ENCODE data around the gene RNF44. TPM values are rescaled to one million over a fixed set of nuclear protein-coding genes. Genes with fewer than 3 reads are reported as not detected.

Gene RNF44
- total RNA-seq, 1 donor from 2014 or later: 9.6 TPM

DNA sequence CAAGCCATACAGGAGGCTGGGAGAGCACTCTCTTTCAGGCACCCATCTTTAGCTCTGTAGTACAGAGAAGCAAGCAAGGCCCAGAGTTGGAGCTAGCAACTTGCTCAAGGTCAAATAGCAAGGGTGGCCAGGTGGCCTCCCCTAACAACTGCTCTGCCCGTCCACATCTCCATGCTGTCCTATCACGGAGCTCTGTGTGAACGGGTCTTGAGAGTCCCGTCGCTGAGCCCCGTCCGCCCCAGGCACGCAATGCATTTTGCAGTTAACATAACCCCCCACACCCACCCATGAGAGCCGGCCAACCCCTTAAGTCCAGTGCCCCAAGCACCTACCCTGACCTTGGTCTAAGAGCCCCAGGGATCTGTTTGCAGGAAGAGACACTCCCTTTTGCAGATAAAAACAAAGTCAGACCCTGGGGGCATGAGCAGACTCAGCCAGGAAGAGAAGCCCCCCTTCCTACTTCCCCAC is 1.5 kb downstream of the RNF44 start:
- peak; percentile 31 for DNase-seq (ENCODE audit: low read depth)

- peak; percentile 19 for DNase-seq (ENCODE audit: low read depth)
Measured at GRCh38 chr5:176535101-176535663, 2.0 kb downstream of the RNF44 start.

GRCh38 chr5:176534640-176535039 is 2.6 kb downstream of the RNF44 start:
- DNase-seq (ENCODE audit: low read depth): no peak

- no peak for DNase-seq (ENCODE audit: low read depth)
Measured at GRCh38 chr5:176533894-176534611, 3.1 kb downstream of the RNF44 start.

- no peak for DNase-seq (ENCODE audit: low read depth)
Measured at GRCh38 chr5:176533390-176533789, 3.8 kb downstream of the RNF44 start.

- DNase-seq (ENCODE audit: low read depth): no peak
Measured at GRCh38 chr5:176532795-176533194, 4.4 kb downstream of the RNF44 start.

DNA sequence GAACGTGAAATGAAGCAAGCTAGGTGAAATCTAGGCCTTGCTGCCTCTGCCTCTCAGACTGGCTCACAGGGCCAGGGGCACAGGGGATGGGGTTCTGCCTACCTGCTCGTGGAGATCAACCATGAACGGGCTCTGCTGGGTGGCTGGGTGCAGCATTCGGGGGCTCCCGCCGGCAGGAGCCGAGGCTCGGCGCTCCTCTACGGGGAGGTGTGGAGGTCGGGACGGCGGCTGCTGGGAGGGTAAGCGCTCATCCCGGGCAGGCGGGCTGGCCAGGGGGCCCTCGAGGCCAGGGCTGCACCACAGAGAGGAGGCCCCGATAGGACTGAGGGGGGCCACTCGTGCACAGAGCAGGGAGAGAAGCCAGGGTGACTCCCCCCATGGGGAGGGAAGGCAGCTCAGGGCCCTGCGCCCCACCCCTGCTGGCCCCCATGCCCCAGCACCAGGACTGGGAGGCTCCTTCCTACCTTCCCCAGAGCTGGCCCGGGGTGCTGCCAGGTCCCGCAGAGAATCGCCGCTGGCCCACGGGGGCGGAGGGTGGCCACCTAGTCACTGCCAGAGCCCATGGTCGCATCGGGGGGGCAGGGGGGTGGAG is 5.2 kb downstream of the RNF44 start:
- no peak for DNase-seq (ENCODE audit: low read depth)

- peak; percentile 58 for DNase-seq (ENCODE audit: low read depth)
Measured at GRCh38 chr5:176530983-176531901, 6.0 kb downstream of the RNF44 start.

GRCh38 chr5:176530393-176530982 is 6.7 kb downstream of the RNF44 start:
- no peak for DNase-seq (ENCODE audit: low read depth)

- no peak for DNase-seq (ENCODE audit: low read depth)
Measured at GRCh38 chr5:176529741-176530141, 7.5 kb downstream of the RNF44 start.

GRCh38 chr5:176529116-176529740 is 8.0 kb downstream of the RNF44 start:
- no peak for DNase-seq (ENCODE audit: low read depth)

DNA sequence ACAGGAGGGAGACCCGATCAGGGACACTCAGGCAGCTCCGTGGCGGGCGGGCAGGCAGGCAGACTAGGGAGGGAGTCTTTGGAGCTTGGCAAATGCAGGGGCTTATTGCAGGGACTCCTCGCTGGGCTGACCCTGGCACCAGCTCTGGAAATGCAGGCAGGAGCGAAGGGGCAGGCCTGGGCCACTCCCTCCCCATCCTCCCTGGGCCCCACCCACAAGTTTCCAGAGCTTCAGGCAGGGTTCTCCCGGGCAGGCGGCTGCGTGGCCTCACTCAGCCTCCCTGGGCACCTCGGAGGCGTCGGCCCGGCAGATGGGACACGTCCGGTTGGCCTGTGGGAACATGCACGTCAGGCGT is 8.5 kb downstream of the RNF44 start:
- no peak for DNase-seq (ENCODE audit: low read depth)

DNA sequence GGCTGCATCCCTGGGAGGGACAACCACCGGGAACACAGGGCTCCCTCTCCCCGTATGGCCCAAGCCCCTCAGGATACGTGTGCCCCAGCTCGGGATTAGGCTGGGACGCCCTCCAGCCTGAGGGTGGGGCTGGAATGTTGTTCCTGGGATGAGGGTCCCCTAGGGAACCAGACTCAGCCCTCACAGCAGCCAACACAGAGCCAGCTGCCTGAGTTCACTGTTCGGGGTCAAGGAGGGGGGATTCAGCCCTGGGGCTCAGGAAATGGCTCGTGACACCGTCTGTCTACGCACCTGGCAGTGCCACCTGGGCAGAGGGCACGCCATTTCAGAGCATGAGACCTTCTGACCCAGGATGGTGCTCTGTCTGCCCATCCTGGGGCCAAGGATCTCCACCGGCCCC is 8.9 kb downstream of the RNF44 start:
- no peak for DNase-seq (ENCODE audit: low read depth)

- no peak for DNase-seq (ENCODE audit: low read depth)
Measured at GRCh38 chr5:176527246-176528222, 9.7 kb downstream of the RNF44 start.

GRCh38 chr5:176526462-176526861 is 10.7 kb downstream of the RNF44 start:
- no peak for DNase-seq (ENCODE audit: low read depth)

DNA sequence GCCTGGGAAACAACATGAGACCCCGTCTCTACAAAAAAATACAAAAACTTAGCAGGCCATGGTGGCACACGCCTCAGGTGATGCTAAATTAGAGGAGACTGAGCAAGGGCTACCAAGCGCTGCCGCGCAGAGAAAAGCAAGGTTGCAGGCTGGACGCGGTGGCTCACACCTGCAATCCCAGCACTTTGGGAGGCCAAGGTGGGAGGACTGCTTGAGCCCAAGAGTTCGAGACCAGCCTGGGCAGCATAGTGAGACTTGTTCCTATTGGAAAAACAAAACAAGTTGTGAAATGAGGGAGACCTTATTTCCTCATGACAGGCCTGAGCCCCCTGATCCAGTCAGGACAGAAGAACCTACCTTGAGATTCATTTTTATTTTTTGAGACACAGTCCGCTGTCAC is 11.5 kb downstream of the RNF44 start:
- no peak for DNase-seq (ENCODE audit: low read depth)

DNA sequence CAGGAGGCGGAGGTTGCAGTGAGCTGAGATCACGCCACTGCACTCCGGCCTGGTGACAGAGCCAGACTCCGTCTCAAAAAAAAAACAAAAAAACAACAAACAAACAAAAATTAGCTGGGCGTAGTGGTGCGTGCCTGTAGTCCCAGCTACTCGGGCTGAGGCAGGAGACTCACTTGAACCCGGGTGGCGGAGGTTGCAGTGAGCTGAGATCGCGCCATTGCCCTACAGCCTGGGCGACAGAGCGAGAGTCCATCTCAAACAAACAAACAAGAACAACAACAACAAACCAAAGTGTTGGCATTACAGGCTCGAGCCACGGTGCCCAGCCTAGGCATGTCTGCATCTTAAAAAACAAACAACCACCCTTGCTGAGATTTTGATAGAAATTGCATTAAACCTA is 12.2 kb downstream of the RNF44 start:
- no peak for DNase-seq (ENCODE audit: low read depth)

DNA sequence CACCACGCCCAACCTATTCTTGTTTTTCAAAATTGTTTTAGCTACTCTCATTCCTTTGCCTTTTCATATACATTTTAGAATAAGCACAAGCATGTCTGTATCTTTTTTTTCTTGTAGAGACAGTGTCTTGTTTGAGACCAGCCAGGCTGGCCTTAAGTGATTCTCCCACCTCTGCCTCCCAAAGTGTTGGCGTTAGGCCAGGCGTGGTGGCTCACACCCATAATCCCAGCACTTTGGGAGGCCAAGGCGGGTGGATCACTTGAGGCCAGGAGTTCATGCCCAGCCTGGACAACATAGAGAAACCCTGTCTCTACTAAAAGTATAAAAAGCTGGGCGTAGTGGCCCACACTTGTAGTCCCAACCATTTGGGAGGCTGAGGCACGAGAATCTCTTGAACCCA is 13.1 kb downstream of the RNF44 start:
- DNase-seq (ENCODE audit: low read depth): no peak

DNA sequence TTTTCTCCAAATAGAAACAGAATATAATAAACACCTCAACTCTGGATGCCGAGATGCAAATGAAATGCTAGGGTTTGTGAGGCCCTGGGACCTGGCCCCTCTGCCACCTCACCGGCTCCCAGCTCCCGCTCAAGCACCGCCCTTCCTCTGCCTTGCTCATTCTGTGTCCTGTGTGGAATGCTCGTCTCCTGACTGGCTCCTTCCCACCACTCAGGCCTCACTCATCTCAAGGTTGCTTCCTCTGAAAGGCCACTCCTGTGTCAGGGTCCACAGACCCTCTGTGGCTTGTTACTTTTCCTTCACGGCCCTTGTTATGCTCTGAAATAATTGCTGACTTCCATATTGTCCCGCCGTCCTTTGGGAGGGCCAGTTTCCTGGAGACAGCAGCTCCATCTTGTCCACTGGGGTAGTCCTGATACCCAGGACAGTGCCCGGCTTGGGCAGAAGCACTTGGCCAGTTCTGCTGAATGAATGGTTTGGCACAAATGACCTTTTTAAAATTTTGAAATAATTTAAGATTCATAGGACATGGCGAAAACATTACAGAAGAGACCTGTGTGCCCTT is 15.4 kb downstream of the RNF44 start:
- DNase-seq (ENCODE audit: low read depth): no peak
